ENCODE measurements around the gene IGSF21.

DNA sequence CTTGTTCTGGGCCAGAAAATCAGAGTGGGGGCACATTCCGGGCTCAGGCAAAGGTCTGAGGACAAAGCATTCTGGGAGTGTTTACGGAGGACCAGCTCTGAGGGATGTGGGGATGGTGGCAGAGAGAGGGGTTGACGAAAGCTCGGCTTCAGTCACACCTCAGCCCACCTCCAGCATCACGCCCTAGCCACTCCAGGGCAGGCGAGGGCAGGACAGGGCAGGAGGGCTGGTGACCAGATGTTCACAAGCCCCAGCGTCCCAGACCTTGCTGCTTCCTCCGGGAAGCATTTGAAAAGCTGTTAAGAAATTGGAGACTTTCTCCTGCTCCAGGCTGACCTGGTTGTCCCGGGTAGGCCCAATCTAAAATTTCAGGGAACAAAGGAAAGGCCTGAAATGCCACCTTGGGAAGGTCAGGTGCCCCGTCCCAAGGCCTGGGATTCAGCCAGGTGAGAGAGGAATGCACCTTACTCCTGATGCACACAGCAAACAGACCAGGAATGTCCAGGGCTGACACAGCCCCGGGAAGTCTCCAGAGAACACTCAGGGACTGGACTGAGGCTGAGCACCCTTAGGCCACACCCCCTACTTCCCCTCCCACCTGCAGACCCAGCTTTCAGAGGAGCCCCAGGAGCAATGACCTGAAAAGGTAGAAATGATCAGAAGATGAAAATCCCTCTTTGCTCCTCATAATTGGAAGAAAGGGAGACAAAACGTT lies 301.2 kb downstream of the IGSF21 start:
- TF ChIP-seq, protein P1, sequence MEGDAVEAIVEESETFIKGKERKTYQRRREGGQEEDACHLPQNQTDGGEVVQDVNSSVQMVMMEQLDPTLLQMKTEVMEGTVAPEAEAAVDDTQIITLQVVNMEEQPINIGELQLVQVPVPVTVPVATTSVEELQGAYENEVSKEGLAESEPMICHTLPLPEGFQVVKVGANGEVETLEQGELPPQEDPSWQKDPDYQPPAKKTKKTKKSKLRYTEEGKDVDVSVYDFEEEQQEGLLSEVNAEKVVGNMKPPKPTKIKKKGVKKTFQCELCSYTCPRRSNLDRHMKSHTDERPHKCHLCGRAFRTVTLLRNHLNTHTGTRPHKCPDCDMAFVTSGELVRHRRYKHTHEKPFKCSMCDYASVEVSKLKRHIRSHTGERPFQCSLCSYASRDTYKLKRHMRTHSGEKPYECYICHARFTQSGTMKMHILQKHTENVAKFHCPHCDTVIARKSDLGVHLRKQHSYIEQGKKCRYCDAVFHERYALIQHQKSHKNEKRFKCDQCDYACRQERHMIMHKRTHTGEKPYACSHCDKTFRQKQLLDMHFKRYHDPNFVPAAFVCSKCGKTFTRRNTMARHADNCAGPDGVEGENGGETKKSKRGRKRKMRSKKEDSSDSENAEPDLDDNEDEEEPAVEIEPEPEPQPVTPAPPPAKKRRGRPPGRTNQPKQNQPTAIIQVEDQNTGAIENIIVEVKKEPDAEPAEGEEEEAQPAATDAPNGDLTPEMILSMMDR (IDR thresholded peaks at IDR 0.05) = no peak
- TF ChIP-seq EZH2 (IDR thresholded peaks at IDR 0.05; ENCODE audit: borderline replicate concordance, insufficient read depth, low read depth, low read length, poor library complexity, severe bottlenecking) = no peak
